K562 (cell line): ENCODE measurements around the gene RNF151. TPM values are rescaled to one million over a fixed set of nuclear protein-coding genes. Genes with fewer than 3 reads are reported as not detected.
A peak's percentile ranks its signal among the peaks of the same experiment; 100 is the strongest.

Experiments used
- ELF2 ChIP-seq: fragments of 250-450 bp; sonication (Bioruptor Pico); IDR thresholded peaks from 2 replicates; pipeline ENCODE4 v1.5.0; 2021; ENCODE audit warnings: mild to moderate bottlenecking
- ESRRA ChIP-seq: fragments of 450-650 bp; IDR thresholded peaks from 2 replicates; pipeline ENCODE4 v1.6.1; 2014; ENCODE audit warnings: low read depth, mild to moderate bottlenecking, moderate library complexity, borderline replicate concordance
- GABPB2 ChIP-seq: fragments of 250-450 bp; sonication (Bioruptor Pico); conservative IDR thresholded peaks from 2 replicates; pipeline ENCODE4 v1.5.1; 2021; ENCODE audit warnings: mild to moderate bottlenecking
- MTA1 ChIP-seq: fragments of 450-650 bp; IDR thresholded peaks from 2 replicates; pipeline ENCODE4 v1.6.1; 2017; ENCODE audit warnings: borderline replicate concordance
- POLR2G ChIP-seq: fragments of 200-400 bp; formaldehyde crosslinking; IDR thresholded peaks from 2 replicates; pipeline ENCODE4 v1.6.1; 2017; ENCODE audit warnings: low read depth, mild to moderate bottlenecking, antibody characterized with exemption, low read length, moderate library complexity
- RREB1 ChIP-seq: fragments of 250-450 bp; sonication (Bioruptor Pico); IDR thresholded peaks from 2 replicates; pipeline ENCODE4 v1.4.0; 2020
- TAF1 ChIP-seq: IDR thresholded peaks from 2 replicates; pipeline ENCODE4 v1.6.1; 2011; ENCODE audit warnings: mild to moderate bottlenecking, low read length, moderate library complexity; ENCODE audit not compliant: insufficient read depth, control insufficient read depth, severe bottlenecking; ENCODE audit errors: extremely low read depth
- ZNF407 ChIP-seq: fragments of 450-650 bp; IDR thresholded peaks from 2 replicates; pipeline ENCODE4 v1.6.1; 2016; ENCODE audit warnings: low read depth
- ZNF766 ChIP-seq: fragments of 200-800 bp; sonication (Bioruptor generic); conservative IDR thresholded peaks from 2 replicates; pipeline ENCODE4 v1.6.1; 2016; ENCODE audit warnings: missing genetic modification characterization, missing compliant biosample characterization
- polyA plus RNA-seq, 8 experiments: library from polyadenylated mRNA; depleted of rRNA in 4 of 8; stranded (reverse) in 5 of 8; unstranded in 3 of 8; fragments of >200 nt; fragmentation: Nextera tagmentation in 2 of 8; fragmentation: Illumina TruSeq in 1 of 8; extraction: Ambion mirVana in 2 of 8; extraction: Trizol in 1 of 8; gene quantifications; 2 replicates each; pipeline versions ENCODE4 v1.2.1 to v1.2.3, GENCODE V29; 2011 to 2014; ENCODE audit warnings: inconsistent platforms in 1 of 8, missing spikeins in 1 of 8
- total RNA-seq, 7 experiments: library from RNA; depleted of rRNA in 6 of 7; stranded (reverse); fragments of >200 nt in 6 of 7; fragmentation: Illumina TruSeq in 2 of 7; extraction: Trizol in 2 of 7; gene quantifications; 2 replicates each; pipeline versions ENCODE4 v1.2.1 to v1.2.3, GENCODE V29; 2011 to 2021; ENCODE audit warnings: low replicate concordance in 1 of 7
- TF ChIP-seq, protein P1 (sequence below): fragments of 450-650 bp; formaldehyde crosslinking; IDR thresholded peaks from 2 replicates; pipeline ENCODE4 v1.4.0; 2022; ENCODE audit warnings: mild to moderate bottlenecking, moderate library complexity

Gene RNF151
- total and polyA plus RNA-seq, 9 of the 15 experiments (the other 6 are each of a cell fraction or from before 2014, with no cell fraction given), result not detected

- peak; percentile 18 for TF ChIP-seq TAF1
- TF ChIP-seq GABPB2 (CRISPR knock-in tag), result 0 out of 2 replicates have a peak, but pooled peaks have one; percentile 73
- peak; percentile 29; the same call in 1 of the 2 replicates for TF ChIP-seq ELF2
- TF ChIP-seq, protein P1, sequence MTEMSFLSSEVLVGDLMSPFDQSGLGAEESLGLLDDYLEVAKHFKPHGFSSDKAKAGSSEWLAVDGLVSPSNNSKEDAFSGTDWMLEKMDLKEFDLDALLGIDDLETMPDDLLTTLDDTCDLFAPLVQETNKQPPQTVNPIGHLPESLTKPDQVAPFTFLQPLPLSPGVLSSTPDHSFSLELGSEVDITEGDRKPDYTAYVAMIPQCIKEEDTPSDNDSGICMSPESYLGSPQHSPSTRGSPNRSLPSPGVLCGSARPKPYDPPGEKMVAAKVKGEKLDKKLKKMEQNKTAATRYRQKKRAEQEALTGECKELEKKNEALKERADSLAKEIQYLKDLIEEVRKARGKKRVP, result no peak
- no peak for TF ChIP-seq ZNF407
- TF ChIP-seq RREB1 (CRISPR knock-in tag), result no peak
- TF ChIP-seq MTA1, result no peak
- TF ChIP-seq ESRRA, result no peak
- TF ChIP-seq ZNF766, result no peak
- peak; percentile 68 for TF ChIP-seq POLR2G
These were observed 5.7 kb upstream of the RNF151 start (continued) for GRCh38 chr16:1960665-1961630.
